Fibroblast of skin of scalp (primary cell): ENCODE measurements around the gene FAM53A. TPM values are rescaled to one million over a fixed set of nuclear protein-coding genes. Genes with fewer than 3 reads are reported as not detected.
A peak's percentile ranks its signal among the peaks of the same experiment; 100 is the strongest.

Source experiments
- DNase-seq: peaks from one replicate; pipeline ENCODE4 v3.0.0-alpha.2; 2013
- polyA plus RNA-seq, 2 experiments: library from polyadenylated mRNA; unstranded; fragments of 120-200 nt; gene quantifications; one replicate each; pipeline ENCODE4 v1.2.1, GENCODE V29; 2013; ENCODE audit not compliant: insufficient read length in 2 of 2

The FAM53A gene, protein sequence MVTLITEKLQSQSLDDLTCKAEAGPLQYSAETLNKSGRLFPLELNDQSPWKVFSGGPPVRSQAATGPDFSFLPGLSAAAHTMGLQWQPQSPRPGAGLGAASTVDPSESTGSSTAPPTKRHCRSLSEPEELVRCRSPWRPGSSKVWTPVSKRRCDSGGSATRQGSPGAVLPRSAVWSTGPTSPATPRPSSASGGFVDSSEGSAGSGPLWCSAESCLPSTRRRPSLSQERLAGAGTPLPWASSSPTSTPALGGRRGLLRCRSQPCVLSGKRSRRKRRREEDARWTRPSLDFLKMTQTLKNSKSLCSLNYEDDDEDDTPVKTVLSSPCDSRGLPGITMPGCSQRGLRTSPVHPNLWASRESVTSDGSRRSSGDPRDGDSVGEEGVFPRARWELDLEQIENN
- polyA plus RNA-seq (2013, experiment 1 of 2; ENCODE audit: insufficient read length) = 2.3 TPM
- 2.6 TPM for polyA plus RNA-seq (2013, experiment 2 of 2; ENCODE audit: insufficient read length)

DNA sequence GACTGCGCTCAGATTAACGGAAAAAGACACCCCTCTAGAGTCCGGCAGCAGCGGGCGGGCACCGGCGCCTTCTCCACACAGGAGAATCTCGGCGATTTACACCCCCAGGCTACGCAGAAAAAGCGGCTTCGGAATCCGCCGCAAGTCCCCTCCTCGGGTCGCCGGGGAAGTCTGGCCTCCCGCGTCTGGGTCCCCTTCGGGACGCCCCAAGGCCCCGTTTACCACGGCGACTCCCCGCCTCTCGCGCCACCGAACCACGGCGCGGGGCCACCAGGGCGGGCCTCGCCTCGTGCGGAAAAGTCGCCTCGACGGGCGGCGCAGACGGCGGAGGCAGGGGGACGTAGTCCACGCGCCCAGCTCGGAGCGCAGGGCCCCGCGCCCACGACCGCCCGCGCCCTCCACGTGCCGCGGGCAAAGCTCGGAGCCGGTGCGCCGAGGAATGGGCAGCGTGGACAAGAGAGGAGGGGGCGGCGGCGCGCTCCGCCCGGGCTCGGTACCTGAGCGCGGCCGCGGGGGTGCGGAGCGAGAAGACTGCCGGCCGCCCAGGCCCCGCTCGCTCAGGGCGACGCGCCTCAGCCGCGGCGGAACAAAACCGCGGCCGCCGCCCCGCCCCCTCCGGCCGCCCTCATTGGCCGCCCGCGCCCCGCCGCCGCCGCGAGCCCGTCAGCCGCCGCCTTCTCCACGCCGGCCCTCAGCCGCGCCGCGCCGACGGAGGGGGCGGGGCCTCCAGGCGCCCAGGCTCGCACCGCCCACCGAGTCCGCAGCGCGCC is at the start of gene FAM53A:
TSS of gene FAM53A (minus strand) at position 578 of the 770 bp plus-strand sequence. CDS start 15,572 bp downstream, outside the sequence.
- DNase-seq = peak; percentile 90

GRCh38 chr4:1732911-1733310 is 48.8 kb upstream of the FAM53A start:
- no peak for DNase-seq

GRCh38 chr4:1731180-1731579 is 47.1 kb upstream of the FAM53A start:
- no peak for DNase-seq

- no peak for DNase-seq
Observed at GRCh38 chr4:1730532-1731135, 46.5 kb upstream of the FAM53A start.

GRCh38 chr4:1728061-1728980 is 44.2 kb upstream of the FAM53A start:
- no peak for DNase-seq

- peak; percentile 56 for DNase-seq
Observed at GRCh38 chr4:1727117-1728031, 43.3 kb upstream of the FAM53A start.

DNA sequence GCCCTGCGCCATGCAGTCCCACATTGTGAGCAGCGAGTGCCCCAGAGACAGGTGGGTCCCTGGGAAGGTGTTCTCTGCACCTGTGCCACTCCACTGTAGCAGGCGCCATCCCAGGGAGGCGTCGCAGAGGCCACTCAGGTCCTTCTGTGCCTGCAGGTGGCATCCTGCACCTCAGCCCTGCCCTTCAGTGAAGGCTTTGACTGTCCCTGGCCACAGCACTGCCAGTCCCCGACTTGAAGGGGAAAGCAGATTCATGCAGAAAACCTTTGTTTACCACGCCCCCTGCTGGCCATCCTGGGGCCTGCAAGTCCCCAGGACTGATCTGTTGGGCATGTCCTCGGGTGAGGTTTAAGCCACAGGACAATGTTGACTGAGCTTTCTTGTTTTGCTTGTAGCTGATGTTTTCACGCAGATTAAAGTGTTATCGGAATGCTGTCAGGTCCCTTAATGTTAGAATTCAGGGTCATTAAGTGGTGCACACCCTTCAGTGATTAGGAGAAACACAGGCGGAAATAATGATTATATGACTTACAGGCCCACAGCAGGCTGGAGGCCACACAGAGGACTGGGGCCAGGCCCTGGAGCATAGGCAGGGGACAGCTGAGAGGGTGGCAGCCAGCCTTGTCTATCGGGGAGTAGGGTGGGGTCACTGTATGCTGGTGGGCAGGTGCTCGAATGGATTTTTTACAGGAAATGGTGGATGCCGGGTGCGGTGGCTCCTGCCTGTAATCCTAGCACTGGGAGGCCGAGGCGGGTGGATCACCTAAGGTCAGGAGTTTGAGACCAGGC is 42.2 kb upstream of the FAM53A start:
- peak; percentile 81 for DNase-seq

GRCh38 chr4:1725521-1725920 is 41.4 kb upstream of the FAM53A start:
- DNase-seq = no peak

GRCh38 chr4:1723131-1723801 is 39.2 kb upstream of the FAM53A start:
- DNase-seq = no peak

DNA sequence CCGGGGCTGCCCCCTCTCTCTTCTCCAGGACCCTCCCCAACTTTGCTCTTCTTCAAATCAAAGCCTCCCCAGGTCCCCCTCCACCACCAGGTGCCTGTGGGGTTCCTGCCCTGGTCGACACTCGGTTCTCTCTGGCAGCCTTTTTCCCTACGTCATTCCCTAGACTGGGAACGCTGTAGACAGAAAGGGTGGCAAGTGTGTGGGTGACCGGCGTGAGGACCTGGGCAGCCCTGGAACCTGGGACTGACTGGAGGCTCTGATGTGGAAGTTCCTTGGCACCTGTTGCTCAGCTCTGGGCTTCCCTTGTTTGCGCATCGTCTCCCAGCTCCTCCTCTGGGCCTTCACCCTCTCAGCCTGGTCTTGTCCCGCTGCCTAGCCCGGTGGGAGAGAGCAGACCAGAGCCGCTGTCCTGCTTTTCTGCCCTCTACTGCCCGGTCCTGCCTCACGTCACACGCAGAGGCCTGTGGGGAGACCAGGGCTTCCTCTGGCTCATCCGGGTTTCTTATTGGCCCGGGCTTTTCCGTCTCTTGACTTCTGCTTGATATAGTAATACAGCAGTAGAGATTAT is 38.5 kb upstream of the FAM53A start:
- no peak for DNase-seq

DNA sequence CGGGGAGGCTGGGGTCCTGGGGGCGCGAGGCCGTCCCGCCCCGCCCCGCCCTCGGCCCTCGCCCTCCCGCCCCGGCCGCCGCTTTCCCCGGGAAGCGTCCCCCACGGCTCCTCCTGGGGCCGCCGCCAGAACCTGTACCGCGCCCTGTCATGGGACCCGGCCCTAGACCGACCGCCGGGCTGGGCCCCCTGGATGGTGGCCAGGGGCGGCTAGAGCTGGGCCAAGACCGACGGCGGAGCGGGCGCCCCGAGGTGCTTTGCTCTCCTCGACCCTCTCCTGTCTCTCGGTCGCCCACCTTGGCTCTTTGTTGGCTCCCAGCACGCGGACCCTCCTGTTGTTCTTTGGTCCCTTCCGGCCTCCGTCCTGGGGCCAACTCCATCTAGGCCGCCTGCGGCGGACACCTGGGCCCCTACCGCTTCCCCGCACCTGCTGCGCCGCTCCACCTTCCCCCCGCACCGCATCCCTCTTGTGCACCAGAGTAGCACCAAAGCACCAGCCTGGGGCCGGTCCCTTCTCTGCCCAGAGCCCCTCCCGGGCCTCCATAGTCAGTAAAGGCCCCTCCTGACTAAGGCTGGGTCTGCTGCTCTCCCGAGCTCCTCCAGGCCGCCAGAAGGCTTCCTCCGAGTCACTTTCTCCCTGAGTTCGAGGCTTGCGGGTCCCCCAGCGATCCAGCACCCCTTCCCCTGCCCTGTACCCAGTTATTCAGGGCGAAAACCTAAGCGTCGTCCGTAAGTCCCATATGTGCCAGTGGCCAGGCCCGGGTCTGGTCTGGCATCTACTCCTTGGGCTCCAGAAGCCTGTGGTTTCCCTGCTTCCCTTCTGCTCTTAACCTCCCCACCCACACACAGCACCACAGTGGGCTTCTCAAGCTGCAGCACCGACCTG is 37.8 kb upstream of the FAM53A start:
- no peak for DNase-seq

DNA sequence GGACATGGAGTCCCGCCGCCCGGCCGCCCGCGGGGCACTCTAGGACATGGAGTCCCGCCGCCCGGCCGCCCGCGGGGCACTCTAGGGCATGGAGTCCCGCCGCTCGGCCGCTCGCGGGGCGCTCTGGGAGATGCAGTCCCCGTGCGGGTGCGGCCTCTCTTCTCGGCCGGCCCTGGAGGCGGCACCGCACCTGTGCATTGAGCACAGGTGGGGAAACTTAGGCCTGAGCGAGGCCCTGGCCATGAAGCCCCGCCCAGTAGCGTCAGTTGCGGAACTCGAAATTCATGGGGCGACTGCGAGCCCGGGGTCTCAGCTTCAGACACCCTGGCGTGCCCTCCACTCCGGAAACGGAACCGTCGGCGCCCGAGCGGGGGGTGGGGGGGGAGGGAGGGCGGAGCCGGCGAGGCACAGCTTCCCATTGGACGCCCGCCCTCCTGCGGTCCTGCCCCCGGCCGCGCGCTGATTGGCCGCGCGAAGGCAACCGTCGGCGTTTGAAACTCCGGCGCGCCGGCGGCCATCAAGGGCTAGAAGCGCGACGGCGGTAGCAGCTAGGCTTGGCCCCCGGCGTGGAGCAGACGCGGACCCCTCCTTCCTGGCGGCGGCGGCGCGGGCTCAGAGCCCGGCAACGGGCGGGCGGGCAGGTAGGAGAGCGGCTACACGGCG is 37.0 kb upstream of the FAM53A start, which contains the start of the genes TACC3 and TMEM129:
TSS of gene TACC3 (plus strand) at position 519 of the 663 bp plus-strand sequence. CDS start 1,901 bp downstream, outside the sequence.
TSS of gene TMEM129 (minus strand) at position 321 of the 663 bp plus-strand sequence. CDS start 486 bp downstream, outside the sequence.
- peak; percentile 93 for DNase-seq

- DNase-seq = peak; percentile 34
Observed at GRCh38 chr4:1720163-1720983, 36.3 kb upstream of the FAM53A start.

DNA sequence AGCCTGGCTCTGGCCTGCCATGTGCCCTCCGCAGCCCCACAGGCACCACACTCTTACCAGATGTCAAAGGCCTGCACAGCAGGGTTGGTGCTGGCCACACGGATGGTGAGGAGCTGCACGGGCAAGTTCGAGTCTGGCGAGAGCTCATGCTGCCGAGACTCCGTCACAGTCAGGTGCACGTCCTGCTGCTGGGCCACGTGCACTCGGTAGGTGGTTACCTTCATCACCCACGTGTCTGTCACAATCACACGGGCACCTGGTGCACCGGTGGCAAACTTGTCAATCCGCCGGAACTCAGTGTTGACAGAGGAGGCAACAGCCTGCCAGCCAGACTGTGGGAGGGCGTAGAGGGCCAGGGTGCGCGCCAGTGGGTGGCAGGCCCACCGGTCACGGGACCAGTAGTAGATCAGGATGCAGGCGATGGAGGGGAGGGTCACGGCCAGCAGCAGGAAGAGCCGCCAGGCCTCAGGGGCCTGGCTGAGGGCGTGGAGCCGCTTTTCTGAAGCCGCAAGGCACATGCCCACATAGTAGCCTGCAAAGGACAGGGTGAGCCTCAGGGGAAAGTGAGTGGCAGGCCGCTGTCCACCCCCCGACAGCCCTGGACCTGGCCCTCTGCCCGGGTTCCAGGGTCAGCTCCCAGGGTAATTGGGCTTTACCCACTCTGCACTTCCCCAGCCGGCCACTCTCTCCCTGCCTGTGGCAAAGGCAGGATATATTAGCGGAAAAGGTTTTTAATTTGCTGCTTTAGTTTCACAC is 34.2 kb upstream of the FAM53A start:
- DNase-seq = no peak
